Skeletal muscle cell (primary cell): ENCODE data around the gene WDR33.
"Not testable (repeated sequence)": the region's sequence is repeated elsewhere in the genome, so short reads cannot be mapped to it uniquely, and the experiment has no call there.

Experiments
- DNase-seq: peaks from one replicate; pipeline ENCODE4 v3.0.0-alpha.2; 2010; ENCODE audit warnings: low read depth
- H3K4me3 ChIP-seq: 2 replicates; pipeline ENCODE4 v1.5.1; 2011; ENCODE audit warnings: low read depth, mild to moderate bottlenecking, control low read depth, low read length, moderate library complexity

WDR33 gene

DNA sequence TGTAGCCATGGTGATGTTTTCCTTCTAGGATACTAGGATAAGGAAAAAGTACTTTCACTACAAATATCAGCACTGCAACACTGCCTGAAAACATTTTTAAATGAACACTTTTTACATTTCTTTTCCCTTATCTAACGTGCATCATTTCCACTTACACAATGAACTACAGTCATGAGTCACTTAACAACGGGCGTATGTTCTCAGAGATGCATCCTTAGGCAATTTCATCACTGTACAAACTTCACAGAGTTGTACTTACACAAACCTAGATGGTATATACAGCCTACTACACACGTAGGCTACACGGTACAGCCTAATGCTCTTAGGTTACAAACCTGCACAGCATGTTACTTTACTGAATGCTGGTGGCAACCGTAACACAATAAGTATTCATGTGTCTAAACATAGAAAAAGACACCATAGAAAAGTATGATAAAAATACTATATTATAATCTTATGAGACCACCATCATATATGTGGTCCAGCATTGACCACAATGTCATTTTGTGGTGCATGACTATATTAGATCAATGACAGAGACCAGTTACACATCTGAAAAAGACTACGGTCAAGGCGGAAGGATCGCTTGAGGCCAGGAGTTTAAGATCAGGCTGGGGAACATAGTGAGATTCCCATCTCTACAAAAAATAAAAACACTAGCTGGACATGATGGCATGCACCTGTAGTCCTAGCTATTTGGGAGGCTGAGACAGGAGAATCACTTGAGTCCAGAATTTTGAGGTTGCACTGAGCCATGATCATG, 39.8 kb downstream of the WDR33 start:
- peak; percentile 76 for DNase-seq
- H3K4me3 ChIP-seq = no peak overlapping the region

DNA sequence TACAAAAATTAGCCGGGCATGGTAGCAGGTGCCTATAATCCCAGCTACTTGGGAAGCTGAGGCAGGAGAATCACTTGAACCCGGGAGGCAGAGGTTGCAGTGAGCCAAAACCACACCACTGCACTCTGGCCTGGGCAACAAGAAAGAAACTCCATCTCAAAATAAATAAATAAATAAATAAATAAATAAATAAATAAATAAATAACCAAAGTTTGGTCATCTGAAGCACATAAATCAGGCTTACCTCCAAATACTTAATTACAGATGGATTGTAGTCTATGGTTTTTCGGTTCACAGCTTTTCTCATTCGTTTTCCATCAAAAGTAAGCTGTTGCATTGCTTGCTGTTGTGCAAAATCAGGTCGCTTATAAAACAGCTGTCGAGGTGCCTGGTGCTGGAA, 40.4 kb downstream of the WDR33 start:
- DNase-seq, H3K4me3 ChIP-seq: not testable (repeated sequence)

DNA sequence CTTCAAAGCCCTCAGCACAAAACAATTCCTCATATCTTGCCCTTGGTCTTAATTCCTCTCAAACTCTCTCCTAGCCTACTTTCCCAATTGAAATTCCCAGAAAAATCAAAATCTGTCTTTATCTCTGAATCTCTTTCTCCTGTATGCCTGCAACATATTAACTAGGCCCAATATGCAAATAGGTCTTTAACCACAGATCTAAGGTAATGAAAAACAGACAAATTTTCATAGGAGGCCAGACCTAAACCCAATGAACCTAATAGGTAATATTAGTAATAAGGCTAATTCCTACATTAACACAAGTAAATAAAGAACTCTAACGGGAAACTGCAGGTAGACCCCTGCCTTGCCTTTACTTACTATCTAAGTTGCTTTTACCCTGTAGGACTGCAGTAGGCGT, 41.4 kb downstream of the WDR33 start:
- no peak overlapping the region for H3K4me3 ChIP-seq
- DNase-seq = no peak

DNA sequence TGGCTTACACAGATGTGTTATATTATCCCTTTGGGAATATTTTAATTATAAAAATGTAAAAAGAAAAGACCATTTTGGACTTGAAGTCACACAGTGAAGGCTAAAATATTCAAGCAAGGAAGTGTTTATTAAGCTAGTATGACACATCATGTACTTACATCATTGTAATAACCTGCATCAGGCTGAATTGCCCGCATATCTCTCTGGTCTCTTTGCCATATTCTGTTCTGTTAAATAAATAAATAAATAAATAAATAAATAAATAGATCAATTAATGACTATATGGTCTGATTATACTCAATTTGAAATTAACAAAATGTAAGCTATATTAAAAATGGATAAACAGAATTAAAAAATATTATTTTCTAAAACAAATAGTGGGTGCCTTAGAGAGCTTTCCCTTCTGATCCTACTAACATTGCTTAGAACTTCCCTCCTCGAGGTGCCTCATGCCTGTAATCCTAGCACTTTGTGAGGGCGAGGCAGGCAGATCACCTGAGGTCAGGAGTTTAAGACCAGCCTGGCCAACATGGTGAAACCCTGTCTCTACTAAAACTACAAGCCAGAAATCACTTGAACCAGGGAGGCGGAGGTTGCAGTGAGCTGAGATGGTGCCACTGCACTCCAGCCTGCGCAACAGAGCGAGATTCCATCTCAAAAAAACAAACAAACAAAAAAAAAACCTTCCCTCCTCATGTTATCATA, 42.0 kb downstream of the WDR33 start:
- H3K4me3 ChIP-seq = no peak overlapping the region
- no peak for DNase-seq

DNA sequence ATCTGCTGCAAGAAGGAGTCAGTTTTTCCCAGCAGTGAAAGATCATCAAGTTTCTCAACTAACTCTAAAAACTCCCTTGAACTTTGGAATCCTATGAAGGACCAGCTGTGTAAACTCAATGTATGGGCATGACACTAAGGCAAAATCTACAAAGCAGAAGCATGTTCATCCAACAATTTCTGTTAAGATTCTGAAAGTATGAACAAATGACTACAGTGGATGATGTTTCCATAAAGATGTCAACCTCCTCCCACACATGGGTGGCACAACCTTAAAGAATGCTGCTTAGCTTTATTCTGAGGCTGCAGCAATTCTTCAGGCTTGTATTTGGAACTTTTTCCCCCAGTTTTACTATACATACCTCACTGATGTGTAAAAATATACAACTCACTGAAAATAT, 47.2 kb downstream of the WDR33 start:
- peak; percentile 43 for DNase-seq

DNA sequence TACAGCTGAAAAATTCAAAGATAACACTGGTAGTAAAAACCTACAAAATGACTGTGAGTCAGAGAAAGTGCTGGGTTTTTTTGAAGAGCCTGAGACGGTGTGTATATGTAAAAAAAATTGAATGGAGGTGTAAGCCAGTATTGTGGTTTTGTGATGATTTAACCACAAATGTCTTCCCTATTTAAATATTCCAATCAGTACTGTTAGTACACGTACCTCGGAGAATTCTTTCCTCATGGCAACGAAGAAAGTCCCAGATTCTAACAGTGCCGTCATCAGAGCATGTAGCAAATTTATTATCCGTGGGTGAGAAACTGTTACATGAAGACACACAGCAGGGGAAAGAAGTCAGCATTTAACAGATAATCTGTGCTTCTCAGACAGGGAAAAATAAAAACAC, 48.1 kb downstream of the WDR33 start:
- no peak for DNase-seq
- H3K4me3 ChIP-seq = no peak overlapping the region

More for the DNA sequence above, 47.2 kb downstream of the WDR33 start:
- H3K4me3 ChIP-seq = no peak overlapping the region

DNA sequence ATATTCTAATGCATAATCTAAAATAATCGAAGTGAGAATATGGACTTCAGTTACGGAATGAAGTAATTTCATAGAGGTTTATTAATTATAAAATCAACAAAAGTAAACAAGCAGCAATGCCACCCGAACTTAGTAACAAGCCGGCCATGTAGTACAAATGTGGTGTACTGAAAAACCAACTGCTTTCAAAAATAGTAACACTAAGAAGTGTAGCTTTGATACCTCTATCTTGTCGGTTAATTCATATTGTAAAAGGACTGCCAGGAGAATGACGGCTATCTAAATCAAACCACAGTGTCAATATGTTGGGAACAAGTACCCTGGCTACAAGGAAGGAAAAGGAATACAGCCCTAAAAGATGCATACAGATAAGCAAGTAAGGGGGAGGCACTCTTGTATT, 48.5 kb downstream of the WDR33 start:
- DNase-seq = no peak

DNA sequence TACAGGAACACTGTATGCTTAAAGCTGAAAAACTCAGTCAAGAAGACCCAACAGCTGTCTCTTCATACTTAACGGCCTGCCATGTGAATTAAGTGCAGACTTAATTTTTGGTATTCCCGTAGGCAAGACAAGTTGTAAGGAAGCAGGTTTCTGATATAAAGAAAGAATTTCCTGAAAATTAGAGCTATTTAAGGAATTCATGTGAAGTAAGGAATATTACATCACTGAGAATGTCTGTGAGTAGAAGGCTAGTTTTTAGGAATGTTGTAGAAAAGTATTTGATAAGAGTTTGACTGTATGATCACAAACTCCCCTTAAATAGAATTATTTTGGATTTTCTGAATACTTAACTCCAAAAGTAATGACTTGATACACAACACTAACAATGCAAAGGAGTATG, 51.0 kb downstream of the WDR33 start:
- DNase-seq = no peak
- H3K4me3 ChIP-seq = no peak overlapping the region

More for the DNA sequence above, 48.5 kb downstream of the WDR33 start:
- H3K4me3 ChIP-seq = no peak overlapping the region

DNA sequence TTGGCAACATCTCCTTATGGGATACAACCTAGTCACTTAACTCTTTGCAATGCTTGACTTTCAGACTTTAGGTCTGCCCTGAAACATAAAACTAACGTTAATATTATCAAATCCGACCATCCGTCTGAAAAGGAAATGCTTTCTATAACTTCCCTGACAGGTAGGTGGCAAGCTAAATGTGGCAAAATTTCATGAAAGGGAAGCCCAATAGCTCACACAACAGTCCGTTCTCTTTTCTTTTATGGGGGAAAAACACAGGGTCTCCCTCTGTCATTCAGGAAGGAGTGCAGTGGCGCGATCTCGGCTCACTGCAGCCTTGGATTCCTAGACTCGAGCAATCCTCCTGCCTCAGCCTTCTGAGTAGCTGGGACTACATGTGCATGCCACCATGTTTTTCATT, 56.8 kb downstream of the WDR33 start:
- no peak for DNase-seq
- no peak overlapping the region for H3K4me3 ChIP-seq

DNA sequence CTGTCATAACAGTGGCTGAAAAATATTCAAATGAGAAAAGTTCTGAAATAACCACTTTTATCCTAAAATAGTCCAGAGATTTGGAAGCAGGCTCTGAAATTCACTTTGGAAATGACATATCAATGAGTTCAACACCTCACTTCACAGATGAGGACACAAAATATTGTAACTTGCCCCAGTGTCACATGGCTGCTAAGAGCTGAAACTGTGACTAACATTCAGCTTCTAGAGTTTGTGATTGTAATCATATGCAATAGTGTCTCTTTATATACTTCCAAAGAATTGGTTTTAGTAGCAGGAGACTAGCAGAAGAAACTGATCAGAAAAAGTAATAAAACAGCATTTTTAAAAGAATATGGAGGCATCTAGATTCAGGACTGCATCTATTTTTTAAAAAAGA, 57.6 kb downstream of the WDR33 start:
- no peak for DNase-seq
- H3K4me3 ChIP-seq = no peak overlapping the region

DNA sequence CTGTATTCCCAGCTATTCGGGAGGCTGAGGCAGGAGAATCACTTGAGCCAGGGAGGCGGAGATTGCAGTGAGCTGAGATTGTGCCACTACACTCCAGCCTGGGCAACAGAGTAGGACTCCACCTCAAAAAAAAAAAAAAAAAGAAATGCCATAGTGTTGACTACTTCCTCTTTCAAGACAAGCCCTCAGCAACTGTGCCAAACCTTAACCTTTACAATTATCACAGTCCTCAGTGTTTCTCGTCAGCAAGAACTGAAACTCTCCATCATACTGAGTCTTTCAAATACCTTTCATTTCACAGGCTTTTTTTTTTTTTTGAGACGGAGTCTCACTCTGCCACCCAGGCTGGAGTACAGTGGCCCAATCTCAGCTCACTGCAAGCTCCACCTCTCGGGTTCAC, 61.4 kb downstream of the WDR33 start:
- H3K4me3 ChIP-seq, DNase-seq: not testable (repeated sequence)

DNA sequence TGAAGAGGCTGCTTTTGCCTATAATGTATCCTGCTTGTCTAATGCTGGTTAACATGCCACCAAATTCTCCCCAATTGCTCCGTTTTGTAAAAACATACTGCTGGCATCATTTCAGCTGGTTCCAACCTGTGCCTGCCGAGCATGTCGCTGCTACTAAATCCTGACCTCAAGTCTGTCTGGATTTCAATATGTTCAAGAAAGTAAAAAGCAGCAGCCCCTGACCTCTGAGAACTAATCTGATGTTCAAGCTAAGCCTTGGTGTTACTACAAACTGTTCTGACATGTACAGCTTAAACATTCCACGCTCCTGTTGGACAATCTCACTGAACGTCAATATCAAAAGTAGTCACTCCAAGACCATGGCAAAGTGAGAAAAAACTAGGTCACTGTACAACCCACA, 63.4 kb downstream of the WDR33 start:
- DNase-seq = no peak
- no peak overlapping the region for H3K4me3 ChIP-seq

DNA sequence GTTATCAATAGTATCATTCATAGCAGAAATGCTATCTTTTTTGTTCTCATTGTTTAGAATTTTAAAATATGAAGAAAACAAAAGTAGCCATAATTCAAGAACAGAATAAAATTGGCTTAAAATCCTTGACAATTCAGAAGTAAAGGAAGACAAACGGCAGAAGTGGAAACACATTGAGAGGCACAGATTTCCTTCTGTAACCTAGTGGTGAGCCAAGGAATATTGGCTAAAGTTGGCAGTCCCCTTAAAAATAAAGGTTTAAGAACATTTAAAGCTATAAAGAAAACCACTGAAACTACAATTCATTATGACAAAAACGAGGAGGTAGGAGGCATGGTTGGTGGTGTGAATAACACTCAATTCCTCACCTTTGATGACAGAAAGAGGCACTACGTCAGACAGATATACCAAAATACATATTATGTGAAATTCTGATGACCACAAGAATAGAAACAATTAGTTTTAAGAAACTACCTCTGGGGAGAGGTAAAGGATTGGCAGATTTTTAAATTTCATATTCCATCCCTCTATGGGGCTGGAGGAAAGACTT, 67.4 kb downstream of the WDR33 start:
- H3K4me3 ChIP-seq = no peak overlapping the region
- no peak for DNase-seq

DNA sequence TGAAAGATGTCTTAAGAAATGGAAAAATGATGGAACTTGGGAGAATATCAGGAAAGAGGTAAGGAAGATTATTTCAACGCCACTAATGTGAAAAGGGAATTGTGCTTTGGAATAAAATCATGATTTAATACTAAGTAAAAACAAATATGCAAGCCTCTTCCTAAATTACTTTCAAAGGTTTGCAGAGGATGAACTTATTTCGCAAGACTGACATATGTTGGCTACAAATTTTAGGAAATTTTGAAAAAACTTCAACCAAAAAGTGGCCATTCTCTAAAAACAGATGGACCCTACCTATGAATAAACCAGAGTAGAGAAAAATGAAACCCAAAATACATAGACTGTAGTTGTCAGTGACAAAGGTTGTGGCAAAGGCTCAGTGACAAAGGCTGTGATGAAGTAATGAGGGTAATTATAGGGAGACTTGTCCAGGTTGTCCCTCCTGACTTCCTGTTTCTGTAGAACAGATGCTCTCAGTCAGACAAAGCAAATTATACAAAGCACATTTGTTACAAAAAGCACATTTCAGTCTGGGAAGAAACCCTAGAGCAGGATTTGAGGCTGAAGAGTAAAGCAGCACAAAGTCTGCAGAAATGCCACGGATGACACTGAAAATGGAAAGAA, 70.2 kb downstream of the WDR33 start:
- no peak for DNase-seq
- no peak overlapping the region for H3K4me3 ChIP-seq

DNA sequence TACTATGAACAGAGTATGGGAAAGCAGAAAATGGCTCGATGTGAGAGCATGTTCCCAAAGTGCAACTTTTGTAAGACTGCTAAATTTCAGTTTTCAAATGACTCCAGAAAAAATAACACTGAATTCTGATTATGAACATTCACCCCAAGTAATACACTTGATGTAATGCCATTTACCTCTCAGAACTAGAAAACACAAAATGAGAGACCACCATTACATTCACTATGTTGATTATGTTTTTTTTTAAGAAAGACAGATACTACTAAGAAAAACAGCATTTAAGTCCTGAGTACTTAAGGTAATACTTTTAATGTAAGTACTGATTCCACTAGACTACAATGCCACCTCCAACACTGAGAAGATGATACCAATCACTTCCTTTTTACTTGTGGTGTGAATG, 71.2 kb downstream of the WDR33 start:
- H3K4me3 ChIP-seq = no peak overlapping the region
- no peak for DNase-seq

DNA sequence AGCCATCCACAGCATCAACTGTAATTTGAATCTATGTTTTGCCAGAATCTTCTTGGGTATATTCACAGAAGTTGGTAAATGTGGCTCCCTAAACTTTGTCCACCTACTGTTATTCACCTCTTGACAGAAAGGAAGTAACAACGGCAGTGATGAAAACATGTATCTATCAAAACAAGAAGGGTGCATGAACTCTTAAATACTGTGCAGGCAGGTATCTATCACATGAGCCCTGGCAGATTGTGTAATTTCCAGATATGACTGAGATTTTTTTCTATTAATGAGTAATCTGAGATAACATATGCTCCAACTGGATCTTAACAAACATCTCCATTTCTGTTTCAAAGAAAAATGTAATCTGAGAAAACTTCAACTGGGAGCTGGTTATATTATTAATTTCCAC, 73.1 kb downstream of the WDR33 start:
- no peak overlapping the region for H3K4me3 ChIP-seq
- no peak for DNase-seq

DNA sequence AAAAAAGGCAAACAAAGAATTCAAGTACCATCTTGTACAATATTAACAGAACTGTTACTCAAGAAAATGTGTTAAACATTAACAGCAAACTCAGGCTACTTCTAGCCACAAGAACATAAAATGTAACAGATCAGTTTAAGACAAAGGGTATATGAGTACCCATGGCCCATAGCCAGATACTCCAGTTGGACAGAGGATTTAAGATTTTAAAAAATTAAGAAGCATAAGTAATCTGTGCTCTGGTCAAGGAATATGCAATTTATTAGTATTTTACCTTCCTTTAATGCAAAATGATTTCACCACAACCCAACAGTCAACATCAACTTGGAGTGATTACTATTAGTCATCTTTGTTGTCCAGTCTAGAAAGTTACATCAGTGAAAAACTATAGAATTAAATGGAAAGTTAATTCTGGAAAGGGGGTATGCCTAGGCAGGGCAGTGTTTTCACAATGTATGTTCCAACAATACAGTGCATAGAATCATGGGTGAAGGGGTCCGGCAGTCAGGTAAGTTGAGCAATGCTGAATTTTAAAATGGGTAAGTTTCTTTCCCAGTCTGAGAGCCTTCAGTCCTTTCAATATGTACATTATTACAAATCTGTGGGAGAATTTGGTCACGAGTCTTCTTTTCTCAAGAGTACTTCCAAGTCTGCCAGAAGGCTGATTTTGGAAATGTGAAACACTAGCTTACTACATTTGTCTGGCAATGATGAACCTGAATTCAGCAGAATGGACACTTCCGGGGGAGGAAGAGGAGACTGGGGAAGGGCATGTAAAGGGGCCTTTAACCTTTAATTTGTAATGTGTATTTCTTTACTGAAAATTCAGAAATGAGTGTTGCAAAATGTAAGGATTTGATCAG, 75.2 kb downstream of the WDR33 start:
- no peak for DNase-seq

DNA sequence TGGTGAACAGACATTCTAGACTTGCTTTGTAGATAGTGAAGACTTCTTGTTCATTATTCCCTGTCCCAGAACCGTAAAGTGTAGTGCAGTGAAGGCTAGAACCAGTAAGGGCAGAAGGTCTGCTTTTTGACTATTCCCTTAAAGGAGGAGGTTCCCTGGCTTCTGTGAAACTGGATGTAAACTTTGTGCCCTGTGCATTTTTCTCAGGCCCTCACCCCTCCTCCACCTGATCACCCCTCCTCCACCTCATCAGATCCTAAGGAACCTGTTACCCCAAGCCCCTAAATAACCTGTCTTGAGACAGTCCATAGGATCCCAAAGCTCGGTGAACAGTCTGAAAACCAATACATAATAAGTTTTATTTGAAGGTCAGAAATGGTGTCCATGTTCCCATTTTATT, 75.9 kb downstream of the WDR33 start:
- H3K4me3 ChIP-seq = no peak overlapping the region
- no peak for DNase-seq

More for the DNA sequence above, 75.2 kb downstream of the WDR33 start:
- H3K4me3 ChIP-seq = no peak overlapping the region

DNA sequence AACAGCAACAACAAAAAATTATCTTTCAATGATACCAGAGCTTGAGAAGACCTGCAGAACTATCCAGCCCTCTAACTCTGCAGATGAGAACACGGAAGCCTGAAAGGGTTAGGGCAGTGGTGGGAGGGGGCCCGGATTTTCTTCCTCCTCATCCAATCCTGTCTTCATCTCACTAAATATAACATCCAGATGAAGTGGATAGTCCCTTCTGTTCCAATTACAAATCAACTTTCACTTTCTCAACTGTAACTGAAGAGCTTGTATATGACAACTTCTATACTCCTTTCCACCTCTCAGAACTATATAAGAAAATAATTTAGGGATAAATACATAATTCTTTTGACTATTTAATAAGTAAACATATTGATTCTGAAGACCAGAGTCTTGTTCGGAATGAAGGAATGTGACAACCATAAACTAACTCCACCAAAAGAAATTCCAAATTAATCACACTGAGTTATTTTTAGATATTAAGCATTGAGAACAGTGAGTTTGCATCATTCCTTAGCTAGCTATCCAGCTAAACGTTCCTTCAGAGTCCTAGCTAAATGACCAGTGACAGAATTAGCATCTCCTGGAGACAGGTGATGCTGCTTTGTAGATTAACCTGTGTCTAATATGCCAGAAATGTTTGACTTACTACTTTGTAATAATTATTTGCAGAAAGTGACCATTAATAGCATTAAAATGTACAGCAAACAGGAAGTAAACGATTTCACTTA, 77.0 kb downstream of the WDR33 start:
- no peak for DNase-seq
- no peak overlapping the region for H3K4me3 ChIP-seq
